GM10266 (cell line): ENCODE data around the gene SLC12A7.

Experiments
- DNase-seq: peaks from one replicate; pipeline ENCODE4 v3.0.0; 2012; ENCODE audit errors: extremely low spot score
- CTCF ChIP-seq: IDR thresholded peaks from 2 replicates; pipeline ENCODE4 v1.5.1; 2012; ENCODE audit warnings: mild to moderate bottlenecking, low read depth; ENCODE audit not compliant: control insufficient read depth, insufficient read depth; ENCODE audit errors: missing control alignments

The SLC12A7 gene

DNA sequence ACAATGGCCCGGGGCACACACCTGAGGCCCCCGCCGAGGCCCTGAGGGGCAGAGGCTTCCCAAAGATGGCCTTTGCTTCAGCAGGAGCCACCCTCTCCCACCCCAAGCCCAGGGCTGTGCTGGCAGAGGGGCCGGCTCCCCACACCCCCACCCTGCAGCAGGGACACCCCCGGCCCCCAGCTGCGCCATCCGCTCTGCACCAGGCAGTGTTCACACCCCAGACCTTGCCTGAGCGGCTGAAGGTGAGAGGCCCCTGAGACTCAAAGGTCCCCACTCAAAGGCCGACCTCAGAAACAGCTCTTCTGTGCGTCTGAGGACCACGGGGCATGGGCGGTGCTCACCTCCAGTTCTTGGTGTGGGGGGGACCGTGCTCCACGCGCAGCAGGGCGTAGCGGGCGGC, 37.6 kb downstream of the SLC12A7 start:
- no peak for DNase-seq
- no peak for TF ChIP-seq CTCF

- TF ChIP-seq CTCF: no peak
- DNase-seq: no peak
Measured at GRCh38 chr5:1073239-1074102, 38.4 kb downstream of the SLC12A7 start.

GRCh38 chr5:1069720-1070088, 42.2 kb downstream of the SLC12A7 start:
- DNase-seq: no peak
- no peak for TF ChIP-seq CTCF

- DNase-seq: no peak
Measured at GRCh38 chr5:1068895-1069719, 42.8 kb downstream of the SLC12A7 start.

DNA sequence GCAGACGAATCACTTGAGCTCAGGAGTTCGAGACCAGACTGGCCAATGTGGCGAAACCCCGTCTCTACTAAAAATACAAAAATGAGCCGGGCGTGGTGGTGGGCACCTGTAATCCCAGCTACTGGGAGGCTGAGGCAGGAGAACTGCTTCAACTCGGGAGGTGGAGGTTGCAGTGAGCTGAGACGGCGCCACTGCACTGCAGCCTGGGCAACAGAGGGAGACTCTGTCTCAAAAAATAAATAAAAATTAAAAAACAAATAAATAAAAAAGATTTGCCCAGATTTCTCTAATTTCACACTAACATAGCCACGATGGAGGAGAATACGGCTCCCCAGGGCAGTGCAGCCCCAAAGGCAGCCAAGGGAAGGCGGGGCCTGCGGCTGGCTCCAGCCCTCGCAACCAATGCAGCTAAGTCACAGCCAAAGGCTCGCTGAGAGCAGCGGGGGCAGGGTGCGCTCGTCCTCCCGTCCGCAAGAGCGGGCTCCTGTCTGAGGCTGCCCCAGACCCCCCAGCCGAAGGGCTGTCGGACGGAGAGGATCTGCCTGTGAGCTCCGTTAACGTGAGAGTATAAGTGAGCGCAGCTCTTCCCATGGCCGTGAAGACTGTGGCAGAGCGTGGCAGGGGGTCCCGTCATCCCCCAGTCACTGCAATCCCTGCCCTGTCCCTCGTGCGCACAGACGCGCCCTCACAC, 43.5 kb downstream of the SLC12A7 start:
- DNase-seq: no peak
- TF ChIP-seq CTCF: no peak

More at GRCh38 chr5:1068895-1069719, 42.8 kb downstream of the SLC12A7 start:
- TF ChIP-seq CTCF: no peak

GRCh38 chr5:1067141-1068121, 44.4 kb downstream of the SLC12A7 start:
- no peak for DNase-seq

More at GRCh38 chr5:1067141-1068121, 44.4 kb downstream of the SLC12A7 start:
- no peak for TF ChIP-seq CTCF
